A673 (cell line): ENCODE results near the gene TMEM163. TPM values are rescaled to one million over a fixed set of nuclear protein-coding genes. Genes with fewer than 3 reads are reported as not detected.

Experiments
- BruUV-seq: library from RNA; stranded (reverse); fragments of 400-500 nt; replicated peaks from 2 replicates; lab custom pipeline; 2021; lab: Mats Ljungman, UMichigan
- CTCF ChIA-PET: fragments of 300-600 bp; sonication (Branson Sonifier 250); formaldehyde crosslinking; loops from one replicate; lab custom pipeline; 2022; ENCODE audit warnings: antibody characterized with exemption; lab: Charles Lee
- POLR2A ChIA-PET: fragments of 300-600 bp; sonication (Branson Sonifier 250); formaldehyde crosslinking; loops from one replicate; lab custom pipeline; 2022; ENCODE audit warnings: antibody characterized with exemption; ENCODE audit not compliant: low non-redundant PET; lab: Charles Lee
- DNase-seq: peaks from one replicate; pipeline ENCODE4 v3.0.0-alpha.2; 2015; ENCODE audit warnings: low spot score
- H3K27ac ChIP-seq: fragments of 200-600 bp; sonication (generic); 2 replicates; pipeline ENCODE4 v1.5.1; 2016; ENCODE audit warnings: mixed run types, low read depth, mild to moderate bottlenecking, mixed read lengths, antibody characterized with exemption, low read length; ENCODE audit not compliant: poor library complexity, severe bottlenecking
- H3K27me3 ChIP-seq: fragments of 200-600 bp; sonication (generic); replicated peaks from 2 replicates; pipeline ENCODE4 v1.6.1; 2017; ENCODE audit warnings: mixed run types, low read depth, mild to moderate bottlenecking, mixed read lengths, antibody characterized with exemption, low read length; ENCODE audit not compliant: insufficient read depth, poor library complexity
- H3K36me3 ChIP-seq: fragments of 200-600 bp; sonication (generic); 2 replicates; pipeline ENCODE4 v1.6.1; 2016; ENCODE audit warnings: mixed run types, mild to moderate bottlenecking, mixed read lengths, antibody characterized with exemption, low read length; ENCODE audit not compliant: insufficient read depth, poor library complexity, severe bottlenecking
- H3K4me1 ChIP-seq: fragments of 200-600 bp; sonication (generic); 2 replicates; pipeline ENCODE4 v1.6.1; 2017; ENCODE audit warnings: mixed run types, mild to moderate bottlenecking, mixed read lengths, antibody characterized with exemption, low read length; ENCODE audit not compliant: insufficient read depth, poor library complexity, severe bottlenecking
- H3K4me3 ChIP-seq: fragments of 200-600 bp; sonication (generic); 2 replicates; pipeline ENCODE4 v1.5.1; 2016; ENCODE audit warnings: low read depth, mixed run types, mild to moderate bottlenecking, mixed read lengths, low read length; ENCODE audit not compliant: poor library complexity, severe bottlenecking
- H3K9me3 ChIP-seq: fragments of 200-600 bp; sonication (generic); 2 replicates; pipeline ENCODE4 v1.6.1; 2016; ENCODE audit warnings: mixed run types, low read depth, mild to moderate bottlenecking, mixed read lengths, antibody characterized with exemption, low read length; ENCODE audit not compliant: poor library complexity, severe bottlenecking
- EZH2 ChIP-seq: fragments of 200-600 bp; sonication (generic); IDR thresholded peaks from 2 replicates; pipeline ENCODE4 v1.6.1; 2017; ENCODE audit warnings: borderline replicate concordance, low read depth, mild to moderate bottlenecking, mixed read lengths, antibody characterized with exemption, low read length; ENCODE audit not compliant: poor library complexity, severe bottlenecking
- intact Hi-C: fragments of 100-400 bp; cut with micrococcal nuclease; formaldehyde crosslinking; loops from one replicate; pipeline ENCODE4 v1.10.0; 2022; ENCODE audit not compliant: unreplicated experiment
- total RNA-seq: library from RNA; stranded (reverse); gene quantifications from 2 replicates; pipeline ENCODE4 v1.2.3, GENCODE V29; 2021
- TF ChIP-seq, protein P1 (sequence below): fragments of 300-800, 200-600 bp; sonication (generic); conservative IDR thresholded peaks from 2 replicates; pipeline ENCODE4 v1.5.1; 2017; ENCODE audit warnings: low read depth, mild to moderate bottlenecking, antibody characterized with exemption, low read length, moderate library complexity, mixed read lengths

The TMEM163 gene
- total RNA-seq, 1 experiment from 2014 or later = not detected

DNA sequence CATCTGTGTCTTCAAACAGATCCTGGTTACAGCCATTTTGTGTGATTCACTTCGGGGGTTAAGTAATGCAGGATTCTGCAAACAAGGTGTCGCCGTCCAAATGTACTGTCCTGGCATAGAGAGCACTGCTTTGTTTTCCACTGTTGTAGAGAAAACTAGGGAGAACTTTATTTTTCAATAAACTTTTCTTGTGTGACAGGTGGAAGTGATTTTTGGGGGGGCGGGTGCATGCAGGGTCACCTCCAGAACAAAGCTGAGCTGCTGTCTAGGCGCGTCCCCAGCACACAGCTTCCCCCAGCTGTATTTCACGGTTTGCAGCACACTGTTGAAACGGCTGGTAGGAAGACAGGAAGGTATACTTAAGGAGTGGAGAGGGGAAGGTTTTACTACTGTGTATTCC is 264.4 kb downstream of the TMEM163 start:
- Histone ChIP-seq H3K27me3 (no peaks in the 10 kb centered on the region), H3K36me3 (no peaks in the 10 kb centered on the region), H3K4me1 (no peaks in the 10 kb centered on the region), H3K9me3 (no peaks in the 10 kb centered on the region), H3K4me3 (no peak overlapping the region), H3K27ac (no peak overlapping the region)
- DNase-seq = no peak
- CTCF ChIA-PET = no interaction called here
- BruUV-seq = no TSS peak
- intact Hi-C loops = loop anchor here (5.0 kb wide), 1 partner anchor 443 kb away; no protein-coding TSS in a partner anchor
- TF ChIP-seq, protein P1, sequence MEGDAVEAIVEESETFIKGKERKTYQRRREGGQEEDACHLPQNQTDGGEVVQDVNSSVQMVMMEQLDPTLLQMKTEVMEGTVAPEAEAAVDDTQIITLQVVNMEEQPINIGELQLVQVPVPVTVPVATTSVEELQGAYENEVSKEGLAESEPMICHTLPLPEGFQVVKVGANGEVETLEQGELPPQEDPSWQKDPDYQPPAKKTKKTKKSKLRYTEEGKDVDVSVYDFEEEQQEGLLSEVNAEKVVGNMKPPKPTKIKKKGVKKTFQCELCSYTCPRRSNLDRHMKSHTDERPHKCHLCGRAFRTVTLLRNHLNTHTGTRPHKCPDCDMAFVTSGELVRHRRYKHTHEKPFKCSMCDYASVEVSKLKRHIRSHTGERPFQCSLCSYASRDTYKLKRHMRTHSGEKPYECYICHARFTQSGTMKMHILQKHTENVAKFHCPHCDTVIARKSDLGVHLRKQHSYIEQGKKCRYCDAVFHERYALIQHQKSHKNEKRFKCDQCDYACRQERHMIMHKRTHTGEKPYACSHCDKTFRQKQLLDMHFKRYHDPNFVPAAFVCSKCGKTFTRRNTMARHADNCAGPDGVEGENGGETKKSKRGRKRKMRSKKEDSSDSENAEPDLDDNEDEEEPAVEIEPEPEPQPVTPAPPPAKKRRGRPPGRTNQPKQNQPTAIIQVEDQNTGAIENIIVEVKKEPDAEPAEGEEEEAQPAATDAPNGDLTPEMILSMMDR = no peak
- no peak for TF ChIP-seq EZH2
- POLR2A ChIA-PET = no interaction called here

DNA sequence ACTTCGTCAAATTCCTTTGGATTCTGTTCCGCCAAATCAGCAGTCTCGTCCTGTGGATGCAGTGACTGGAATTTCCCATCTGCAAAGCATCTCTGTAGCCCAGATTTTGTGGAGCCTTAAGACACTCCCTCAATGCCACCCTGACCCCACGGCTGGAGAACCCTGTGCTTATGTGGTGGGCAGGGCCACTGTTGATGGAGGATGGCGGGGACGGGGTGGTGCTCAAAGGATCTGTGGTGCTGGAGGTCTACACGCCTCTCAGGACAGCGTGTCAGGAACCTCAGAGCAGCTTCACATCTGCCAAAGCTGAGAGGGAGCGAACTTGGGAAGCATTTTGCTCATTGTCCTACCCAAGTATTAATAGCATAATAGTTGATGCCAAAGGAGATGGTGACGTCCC is 264.8 kb downstream of the TMEM163 start:
- ChIA-PET CTCF (no interaction called here), POLR2A (no interaction called here)
- no TSS peak for BruUV-seq
- Histone ChIP-seq H3K9me3 (no peaks in the 10 kb centered on the region), H3K4me1 (no peaks in the 10 kb centered on the region), H3K27ac (no peak overlapping the region), H3K27me3 (no peaks in the 10 kb centered on the region), H3K36me3 (no peaks in the 10 kb centered on the region), H3K4me3 (no peak overlapping the region)
- no peak for DNase-seq
- intact Hi-C loops = loop anchor here (5.0 kb wide), 1 partner anchor 443 kb away; no protein-coding TSS in a partner anchor
- TF ChIP-seq EZH2 = no peak
- TF ChIP-seq, protein P1 = no peak

DNA sequence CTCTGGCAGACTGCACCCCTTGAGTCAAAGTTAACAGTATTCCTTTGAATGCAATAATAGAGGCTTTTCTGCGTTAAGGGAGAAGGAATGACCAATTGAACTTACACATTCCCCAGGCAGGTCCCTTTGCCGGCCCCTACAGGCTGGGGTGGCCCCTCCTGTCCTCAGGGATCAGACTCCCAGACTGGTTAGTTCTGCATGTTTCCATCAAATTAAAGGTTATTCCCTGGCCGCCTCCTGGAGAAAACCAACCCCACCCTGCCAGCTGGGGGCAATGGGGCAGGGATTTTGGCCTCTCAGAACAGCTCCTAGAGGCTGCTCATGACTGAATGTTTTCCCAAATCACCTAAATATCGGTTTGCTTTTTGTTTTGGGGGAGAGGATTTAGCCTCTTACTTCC is 265.3 kb downstream of the TMEM163 start:
- BruUV-seq = no TSS peak
- POLR2A ChIA-PET = no interaction called here

More for the DNA sequence above, 265.3 kb downstream of the TMEM163 start:
- Histone ChIP-seq H3K4me3 (no peak overlapping the region), H3K27me3 (no peaks in the 10 kb centered on the region), H3K36me3 (no peaks in the 10 kb centered on the region), H3K27ac (no peak overlapping the region), H3K9me3 (no peaks in the 10 kb centered on the region), H3K4me1 (no peaks in the 10 kb centered on the region)
- CTCF ChIA-PET = no interaction called here
- intact Hi-C loops = loop anchor here (5.0 kb wide), 1 partner anchor 444 kb away; no protein-coding TSS in a partner anchor
- DNase-seq = no peak
- TF ChIP-seq EZH2 = no peak
- TF ChIP-seq, protein P1 = no peak
